HepG2 (cell line): ENCODE results near the gene C20orf96. TPM values are rescaled to one million over a fixed set of nuclear protein-coding genes. Genes with fewer than 3 reads are reported as not detected.

Experiments
- CCAR2 ChIP-seq: fragments of 200-400 bp; formaldehyde crosslinking; optimal IDR thresholded peaks from 2 replicates; pipeline ENCODE3; 2018; ENCODE audit warnings: low read depth, mild to moderate bottlenecking, low read length, moderate library complexity
- FOXP1 ChIP-seq, 2 experiments: fragments of 450-650 bp in 1 of 2; IDR thresholded peaks; 2 replicates each; pipeline ENCODE4 v1.6.1; 2017 to 2018; ENCODE audit warnings: antibody characterized with exemption in 1 of 2
- GATA4 ChIP-seq: sonication (generic); IDR thresholded peaks from 2 replicates; pipeline ENCODE4 v1.6.1; 2016; ENCODE audit warnings: antibody characterized with exemption, low read depth, borderline replicate concordance
- GATAD1 ChIP-seq: IDR thresholded peaks from 2 replicates; pipeline ENCODE4 v1.6.1; 2016; ENCODE audit warnings: missing genetic modification reagents, missing compliant biosample characterization
- GLI4 ChIP-seq: sonication (generic); formaldehyde crosslinking; IDR thresholded peaks from 2 replicates; pipeline ENCODE4 v1.5.1; 2020; ENCODE audit warnings: missing genetic modification reagents, mild to moderate bottlenecking, moderate library complexity, borderline replicate concordance
- HOXA3 ChIP-seq: sonication (generic); formaldehyde crosslinking; IDR thresholded peaks from 2 replicates; pipeline ENCODE4 v1.5.0; 2020; ENCODE audit warnings: missing genetic modification reagents
- HOXA9 ChIP-seq: sonication (generic); formaldehyde crosslinking; IDR thresholded peaks from 2 replicates; pipeline ENCODE4 v1.8.1; 2022; ENCODE audit warnings: missing genetic modification reagents, mild to moderate bottlenecking, moderate library complexity, borderline replicate concordance
- KDM5B ChIP-seq: sonication (generic); formaldehyde crosslinking; IDR thresholded peaks from 2 replicates; pipeline ENCODE4 v1.4.0; 2020; ENCODE audit warnings: missing genetic modification reagents, mild to moderate bottlenecking, borderline replicate concordance
- NONO ChIP-seq, 2 experiments: fragments of 450-650 bp in 1 of 2; sonication (generic) in 1 of 2; formaldehyde crosslinking in 1 of 2; IDR thresholded peaks in 1 of 2; conservative IDR thresholded peaks in 1 of 2; 2 replicates each; pipeline versions ENCODE4 v1.6.1 to v1.8.0; 2017 to 2022; ENCODE audit warnings: mild to moderate bottlenecking in 1 of 2, missing genetic modification reagents in 1 of 2, moderate library complexity in 1 of 2
- PAWR ChIP-seq: sonication (generic); formaldehyde crosslinking; IDR thresholded peaks from 2 replicates; pipeline ENCODE4 v1.4.0; 2020; ENCODE audit warnings: missing genetic modification reagents, mild to moderate bottlenecking, borderline replicate concordance
- SMAD9 ChIP-seq: sonication (generic); formaldehyde crosslinking; IDR thresholded peaks from 2 replicates; pipeline ENCODE4 v1.5.1; 2020; ENCODE audit warnings: mild to moderate bottlenecking, missing genetic modification reagents
- SMYD3 ChIP-seq: sonication (generic); formaldehyde crosslinking; IDR thresholded peaks from 2 replicates; pipeline ENCODE4 v1.8.1; 2023; ENCODE audit warnings: mild to moderate bottlenecking, missing genetic modification reagents
- SNAPC2 ChIP-seq: sonication (generic); formaldehyde crosslinking; IDR thresholded peaks from 2 replicates; pipeline ENCODE4 v1.8.1; 2022; ENCODE audit warnings: mild to moderate bottlenecking, missing genetic modification reagents
- TBX2 ChIP-seq: sonication (generic); formaldehyde crosslinking; IDR thresholded peaks from 2 replicates; pipeline ENCODE4 v1.5.0; 2020; ENCODE audit warnings: missing genetic modification reagents, mild to moderate bottlenecking, borderline replicate concordance
- ZBTB21 ChIP-seq: sonication (generic); formaldehyde crosslinking; IDR thresholded peaks from 2 replicates; pipeline ENCODE4 v1.4.0; 2020; ENCODE audit warnings: missing genetic modification reagents
- ZBTB7A ChIP-seq: sonication (generic); formaldehyde crosslinking; IDR thresholded peaks from 2 replicates; pipeline ENCODE4 v1.8.0; 2022; ENCODE audit warnings: mild to moderate bottlenecking, missing genetic modification reagents
- ZBTB8A ChIP-seq: sonication (generic); formaldehyde crosslinking; IDR thresholded peaks from 2 replicates; pipeline ENCODE4 v1.4.0; 2020; ENCODE audit warnings: mild to moderate bottlenecking, low read depth, missing genetic modification reagents, borderline replicate concordance
- ZC3H13 ChIP-seq: sonication (generic); formaldehyde crosslinking; IDR thresholded peaks from 2 replicates; pipeline ENCODE4 v1.8.1; 2023; ENCODE audit warnings: mild to moderate bottlenecking, missing genetic modification reagents, moderate library complexity
- ZMYM3 ChIP-seq: sonication (generic); formaldehyde crosslinking; IDR thresholded peaks from 2 replicates; pipeline ENCODE4 v1.5.1; 2020; ENCODE audit warnings: mild to moderate bottlenecking, missing genetic modification reagents
- ZNF558 ChIP-seq: sonication (generic); formaldehyde crosslinking; IDR thresholded peaks from 2 replicates; pipeline ENCODE4 v1.9.0; 2022; ENCODE audit warnings: mild to moderate bottlenecking, missing genetic modification reagents, borderline replicate concordance
- ZNF841 ChIP-seq: sonication (generic); formaldehyde crosslinking; IDR thresholded peaks from 2 replicates; pipeline ENCODE4 v1.8.1; 2023; ENCODE audit warnings: missing genetic modification reagents, borderline replicate concordance
- polyA plus RNA-seq, 8 experiments: library from polyadenylated mRNA; depleted of rRNA in 3 of 8; stranded (reverse) in 7 of 8; unstranded in 1 of 8; fragments of >200 nt; fragmentation: Illumina TruSeq in 4 of 8; extraction: Trizol in 4 of 8; gene quantifications; 2 replicates each; pipeline versions ENCODE4 v1.2.1 to v1.2.3, GENCODE V29; 2011 to 2016; ENCODE audit warnings: low read depth in 4 of 8, missing spikeins in 1 of 8, mixed read lengths in 1 of 8; ENCODE audit not compliant: insufficient read depth in 1 of 8
- total RNA-seq, 5 experiments: library from RNA; depleted of rRNA; stranded (reverse); fragments of >200 nt; fragmentation: Illumina TruSeq; extraction: Trizol; gene quantifications; 2 replicates each; pipeline ENCODE4 v1.2.3, GENCODE V29; 2016; ENCODE audit warnings: low read depth in 1 of 5
- TF ChIP-seq, protein P1 (sequence below): sonication (generic); formaldehyde crosslinking; IDR thresholded peaks from 2 replicates; pipeline ENCODE4 v1.4.0; 2020; ENCODE audit warnings: missing genetic modification reagents
- TF ChIP-seq, protein P2 (sequence below): fragments of 450-650 bp; IDR thresholded peaks from 2 replicates; pipeline ENCODE4 v1.6.1; 2017
- TF ChIP-seq, protein P3 (sequence below): sonication (generic); formaldehyde crosslinking; IDR thresholded peaks from 2 replicates; pipeline ENCODE4 v1.4.0; 2020; ENCODE audit warnings: missing genetic modification reagents, borderline replicate concordance
- TF ChIP-seq, protein P4 (sequence below): sonication (generic); formaldehyde crosslinking; IDR thresholded peaks from 2 replicates; pipeline ENCODE4 v1.8.0; 2023; ENCODE audit warnings: mild to moderate bottlenecking, missing genetic modification reagents

Gene C20orf96
- total and polyA plus RNA-seq, 2 of the 13 experiments (the other 11 are each of a cell fraction or from before 2014, with no cell fraction given): 3.8 to 20.6 TPM

DNA sequence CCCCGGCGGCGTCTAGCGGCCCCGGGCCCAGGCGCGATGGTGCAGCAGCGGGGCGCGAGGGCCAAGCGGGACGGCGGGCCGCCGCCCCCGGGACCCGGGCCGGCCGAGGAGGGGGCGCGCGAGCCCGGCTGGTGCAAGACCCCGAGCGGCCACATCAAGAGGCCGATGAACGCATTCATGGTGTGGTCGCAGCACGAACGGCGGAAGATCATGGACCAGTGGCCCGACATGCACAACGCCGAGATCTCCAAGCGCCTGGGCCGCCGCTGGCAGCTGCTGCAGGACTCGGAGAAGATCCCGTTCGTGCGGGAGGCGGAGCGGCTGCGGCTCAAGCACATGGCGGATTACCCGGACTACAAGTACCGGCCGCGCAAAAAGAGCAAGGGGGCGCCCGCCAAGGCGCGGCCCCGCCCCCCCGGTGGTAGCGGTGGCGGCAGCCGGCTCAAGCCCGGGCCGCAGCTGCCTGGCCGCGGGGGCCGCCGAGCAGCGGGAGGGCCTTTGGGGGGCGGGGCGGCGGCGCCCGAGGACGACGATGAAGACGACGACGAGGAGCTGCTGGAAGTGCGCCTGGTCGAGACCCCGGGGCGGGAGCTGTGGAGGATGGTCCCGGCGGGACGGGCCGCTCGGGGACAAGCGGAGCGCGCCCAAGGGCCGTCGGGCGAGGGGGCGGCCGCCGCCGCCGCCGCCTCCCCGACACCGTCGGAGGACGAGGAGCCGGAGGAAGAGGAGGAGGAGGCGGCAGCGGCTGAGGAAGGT lies 35.5 kb upstream of the C20orf96 start (continued):
- TF ChIP-seq, protein P1, sequence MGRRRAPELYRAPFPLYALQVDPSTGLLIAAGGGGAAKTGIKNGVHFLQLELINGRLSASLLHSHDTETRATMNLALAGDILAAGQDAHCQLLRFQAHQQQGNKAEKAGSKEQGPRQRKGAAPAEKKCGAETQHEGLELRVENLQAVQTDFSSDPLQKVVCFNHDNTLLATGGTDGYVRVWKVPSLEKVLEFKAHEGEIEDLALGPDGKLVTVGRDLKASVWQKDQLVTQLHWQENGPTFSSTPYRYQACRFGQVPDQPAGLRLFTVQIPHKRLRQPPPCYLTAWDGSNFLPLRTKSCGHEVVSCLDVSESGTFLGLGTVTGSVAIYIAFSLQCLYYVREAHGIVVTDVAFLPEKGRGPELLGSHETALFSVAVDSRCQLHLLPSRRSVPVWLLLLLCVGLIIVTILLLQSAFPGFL: no peak
- TF ChIP-seq ZMYM3 (CRISPR knock-in tag) (no peak; the same call in 1 of the 2 replicates), ZC3H13 (CRISPR knock-in tag) (peak; percentile 97), SNAPC2 (CRISPR knock-in tag) (no peak), PAWR (CRISPR knock-in tag) (0 out of 2 replicates have a peak, but pooled peaks have one; percentile 56), ZNF558 (CRISPR knock-in tag) (no peak; the same call in 1 of the 2 replicates), SMAD9 (CRISPR knock-in tag) (no peak), SMYD3 (no peak), KDM5B (CRISPR knock-in tag) (no peak; the same call in 1 of the 2 replicates), TBX2 (CRISPR knock-in tag) (no peak), ZBTB8A (CRISPR knock-in tag) (no peak), HOXA9 (CRISPR knock-in tag) (peak; percentile 27; the same call in 1 of the 2 replicates), ZBTB21 (CRISPR knock-in tag) (no peak), ZBTB7A (CRISPR knock-in tag) (no peak), FOXP1 (IDR thresholded peaks at IDR 0.05) (no peak), FOXP1 (CRISPR knock-in tag; IDR thresholded peaks at IDR 0.05) (no peak), GLI4 (no peak; the same call in none of the 2 replicates), NONO (IDR thresholded peaks at IDR 0.05) (no peak), NONO (CRISPR knock-in tag; conservative IDR thresholded peaks at IDR 0.05) (no peak; the same call in none of the 2 replicates), HOXA3 (no peak; the same call in 1 of the 2 replicates), CCAR2 (no peak), GATA4 (no peak), ZNF841 (CRISPR knock-in tag) (peak; percentile 76; the same call in 1 of the 2 replicates), GATAD1 (CRISPR knock-in tag) (peak; percentile 5; the same call in 1 of the 2 replicates)
- TF ChIP-seq, protein P2, sequence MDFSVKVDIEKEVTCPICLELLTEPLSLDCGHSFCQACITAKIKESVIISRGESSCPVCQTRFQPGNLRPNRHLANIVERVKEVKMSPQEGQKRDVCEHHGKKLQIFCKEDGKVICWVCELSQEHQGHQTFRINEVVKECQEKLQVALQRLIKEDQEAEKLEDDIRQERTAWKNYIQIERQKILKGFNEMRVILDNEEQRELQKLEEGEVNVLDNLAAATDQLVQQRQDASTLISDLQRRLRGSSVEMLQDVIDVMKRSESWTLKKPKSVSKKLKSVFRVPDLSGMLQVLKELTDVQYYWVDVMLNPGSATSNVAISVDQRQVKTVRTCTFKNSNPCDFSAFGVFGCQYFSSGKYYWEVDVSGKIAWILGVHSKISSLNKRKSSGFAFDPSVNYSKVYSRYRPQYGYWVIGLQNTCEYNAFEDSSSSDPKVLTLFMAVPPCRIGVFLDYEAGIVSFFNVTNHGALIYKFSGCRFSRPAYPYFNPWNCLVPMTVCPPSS: no peak
- TF ChIP-seq, protein P3, sequence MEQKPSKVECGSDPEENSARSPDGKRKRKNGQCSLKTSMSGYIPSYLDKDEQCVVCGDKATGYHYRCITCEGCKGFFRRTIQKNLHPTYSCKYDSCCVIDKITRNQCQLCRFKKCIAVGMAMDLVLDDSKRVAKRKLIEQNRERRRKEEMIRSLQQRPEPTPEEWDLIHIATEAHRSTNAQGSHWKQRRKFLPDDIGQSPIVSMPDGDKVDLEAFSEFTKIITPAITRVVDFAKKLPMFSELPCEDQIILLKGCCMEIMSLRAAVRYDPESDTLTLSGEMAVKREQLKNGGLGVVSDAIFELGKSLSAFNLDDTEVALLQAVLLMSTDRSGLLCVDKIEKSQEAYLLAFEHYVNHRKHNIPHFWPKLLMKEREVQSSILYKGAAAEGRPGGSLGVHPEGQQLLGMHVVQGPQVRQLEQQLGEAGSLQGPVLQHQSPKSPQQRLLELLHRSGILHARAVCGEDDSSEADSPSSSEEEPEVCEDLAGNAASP (CRISPR knock-in tag): no peak
- TF ChIP-seq, protein P4, sequence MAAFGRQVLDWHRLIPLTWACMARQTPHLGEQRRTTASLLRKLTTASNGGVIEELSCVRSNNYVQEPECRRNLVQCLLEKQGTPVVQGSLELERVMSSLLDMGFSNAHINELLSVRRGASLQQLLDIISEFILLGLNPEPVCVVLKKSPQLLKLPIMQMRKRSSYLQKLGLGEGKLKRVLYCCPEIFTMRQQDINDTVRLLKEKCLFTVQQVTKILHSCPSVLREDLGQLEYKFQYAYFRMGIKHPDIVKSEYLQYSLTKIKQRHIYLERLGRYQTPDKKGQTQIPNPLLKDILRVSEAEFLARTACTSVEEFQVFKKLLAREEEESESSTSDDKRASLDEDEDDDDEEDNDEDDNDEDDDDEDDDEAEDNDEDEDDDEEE (CRISPR knock-in tag): no peak; the same call in 1 of the 2 replicates
